ENCODE measurements around the gene LHCGR.

DNA sequence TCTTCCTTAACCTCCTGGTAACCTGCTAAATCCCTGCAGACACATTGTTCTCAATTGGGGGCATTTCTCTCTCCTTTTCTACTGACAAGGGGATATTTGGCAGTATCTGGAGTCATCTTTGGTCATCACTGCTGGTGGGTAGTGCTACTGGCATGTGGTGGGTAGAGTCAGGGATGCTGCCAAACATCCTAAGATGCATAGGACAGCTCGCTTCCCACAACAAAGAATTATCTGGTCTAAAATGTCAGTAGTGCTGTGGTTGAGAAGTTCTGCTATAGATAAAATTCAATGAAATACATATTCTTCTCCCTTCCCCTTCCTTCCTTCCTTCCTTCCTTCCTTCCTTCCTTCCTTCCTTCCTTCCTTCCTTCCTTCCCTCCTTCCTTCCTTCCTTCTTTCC lies 18.7 kb upstream of the LHCGR start:
- TF ChIP-seq, protein P1, sequence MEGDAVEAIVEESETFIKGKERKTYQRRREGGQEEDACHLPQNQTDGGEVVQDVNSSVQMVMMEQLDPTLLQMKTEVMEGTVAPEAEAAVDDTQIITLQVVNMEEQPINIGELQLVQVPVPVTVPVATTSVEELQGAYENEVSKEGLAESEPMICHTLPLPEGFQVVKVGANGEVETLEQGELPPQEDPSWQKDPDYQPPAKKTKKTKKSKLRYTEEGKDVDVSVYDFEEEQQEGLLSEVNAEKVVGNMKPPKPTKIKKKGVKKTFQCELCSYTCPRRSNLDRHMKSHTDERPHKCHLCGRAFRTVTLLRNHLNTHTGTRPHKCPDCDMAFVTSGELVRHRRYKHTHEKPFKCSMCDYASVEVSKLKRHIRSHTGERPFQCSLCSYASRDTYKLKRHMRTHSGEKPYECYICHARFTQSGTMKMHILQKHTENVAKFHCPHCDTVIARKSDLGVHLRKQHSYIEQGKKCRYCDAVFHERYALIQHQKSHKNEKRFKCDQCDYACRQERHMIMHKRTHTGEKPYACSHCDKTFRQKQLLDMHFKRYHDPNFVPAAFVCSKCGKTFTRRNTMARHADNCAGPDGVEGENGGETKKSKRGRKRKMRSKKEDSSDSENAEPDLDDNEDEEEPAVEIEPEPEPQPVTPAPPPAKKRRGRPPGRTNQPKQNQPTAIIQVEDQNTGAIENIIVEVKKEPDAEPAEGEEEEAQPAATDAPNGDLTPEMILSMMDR (IDR thresholded peaks at IDR 0.05; ENCODE audit: low read depth, low read length) = no peak
- TF ChIP-seq POLR2A (IDR thresholded peaks at IDR 0.05; ENCODE audit: extremely low read depth, insufficient read length) = no peak
- no peak for TF ChIP-seq MYC (IDR thresholded peaks at IDR 0.05; ENCODE audit: low read depth, low read length)

All from NB4 (cell line).